ENCODE results near the gene KMT2B.
A peak's percentile ranks its signal among the peaks of the same experiment; 100 is the strongest.

Gene KMT2B

GRCh38 chr19:35710784-35711723, 6.7 kb upstream of the KMT2B start:
- Histone ChIP-seq H3K4me1 (ENCODE audit: insufficient read depth, low read length, severe bottlenecking) (peaks cover 13% of the 10 kb centered on the region), H3K9me2 (ENCODE audit: low read depth, low read length) (no peaks in the 10 kb centered on the region), H4K20me1 (ENCODE audit: insufficient read depth, low read length) (no peaks in the 10 kb centered on the region), H3K4me2 (ENCODE audit: low read length) (peak overlapping the region; percentile 22; the same call in 1 of the 2 replicates), H3K27me3 (ENCODE audit: insufficient read depth, low read length) (peaks cover 7% of the 10 kb centered on the region), H3K79me2 (ENCODE audit: insufficient read depth, low read length) (no peaks in the 10 kb centered on the region), H3K27ac (ENCODE audit: low read depth, low read length, poor library complexity, severe bottlenecking) (peak overlapping the region; percentile 52), H3K4me3 (ENCODE audit: low read depth, low read length, poor library complexity, severe bottlenecking) (no peak overlapping the region), H3K9ac (ENCODE audit: low read length) (no peak overlapping the region; the same call in 1 of the 2 replicates), H3K9me3 (ENCODE audit: low read length) (no peaks in the 10 kb centered on the region), H3K36me3 (ENCODE audit: insufficient read depth, low read length) (no peaks in the 10 kb centered on the region), H2AFZ (ENCODE audit: low read length) (no peak overlapping the region), H3F3A (ENCODE audit: insufficient read depth, low read length) (no peaks in the 10 kb centered on the region)
- no peak for TF ChIP-seq EZH2 (IDR thresholded peaks at IDR 0.05; ENCODE audit: borderline replicate concordance, low read length)

DNA sequence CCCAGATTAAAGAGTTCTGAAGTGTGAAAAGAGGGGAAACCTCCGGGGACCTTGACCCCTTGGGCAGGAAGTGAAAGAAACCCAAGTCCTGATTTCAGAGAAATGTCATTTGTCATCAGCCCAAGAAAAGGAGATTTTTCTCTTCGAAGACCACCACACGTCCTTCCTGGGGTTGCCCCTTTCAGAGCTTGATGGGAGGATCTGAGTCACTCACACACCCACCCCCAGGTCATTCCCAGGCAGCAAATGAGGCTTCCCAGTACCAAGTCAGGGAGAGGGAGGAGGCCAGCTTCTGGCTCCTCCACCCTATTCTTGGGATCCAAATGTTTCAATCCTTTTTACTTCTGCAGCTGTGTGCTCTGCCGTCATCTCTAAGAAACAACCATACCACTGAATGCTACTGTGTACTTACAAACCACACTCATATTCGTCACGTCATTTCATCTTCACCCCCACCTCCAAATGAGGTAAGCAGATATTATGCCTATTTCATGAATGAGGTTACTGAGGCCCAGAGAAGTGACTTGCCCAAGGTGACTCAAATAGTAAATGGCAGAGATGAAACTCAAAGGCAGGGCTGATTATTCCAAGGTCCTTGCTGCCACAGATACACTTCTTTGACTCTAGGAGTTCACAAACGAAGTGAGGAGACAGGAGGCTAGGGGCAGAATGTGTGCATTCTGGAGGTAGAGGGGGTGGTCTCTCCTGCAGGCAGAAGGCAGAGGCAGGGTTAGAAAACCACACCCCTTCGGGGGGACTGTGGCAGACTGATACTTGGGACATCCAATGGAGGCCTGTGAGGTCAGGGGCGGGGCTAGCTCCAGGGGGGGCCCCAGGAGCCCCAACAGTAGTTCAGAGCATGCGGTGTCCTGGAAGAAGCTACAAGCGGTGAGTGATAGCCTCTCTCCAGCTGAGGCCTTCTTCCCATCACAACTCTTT, 5.0 kb upstream of the KMT2B start:
- Histone ChIP-seq H2AFZ (ENCODE audit: low read length) (no peak overlapping the region), H3K4me3 (ENCODE audit: low read depth, low read length, poor library complexity, severe bottlenecking) (no peak overlapping the region), H3K9me2 (ENCODE audit: low read depth, low read length) (no peaks in the 10 kb centered on the region), H3F3A (ENCODE audit: insufficient read depth, low read length) (no peaks in the 10 kb centered on the region), H3K79me2 (ENCODE audit: insufficient read depth, low read length) (no peaks in the 10 kb centered on the region), H3K9me3 (ENCODE audit: low read length) (no peaks in the 10 kb centered on the region), H3K27ac (ENCODE audit: low read depth, low read length, poor library complexity, severe bottlenecking) (no peak overlapping the region), H4K20me1 (ENCODE audit: insufficient read depth, low read length) (no peaks in the 10 kb centered on the region), H3K4me2 (ENCODE audit: low read length) (no peak overlapping the region), H3K27me3 (ENCODE audit: insufficient read depth, low read length) (peaks cover 7% of the 10 kb centered on the region), H3K9ac (ENCODE audit: low read length) (no peak overlapping the region), H3K36me3 (ENCODE audit: insufficient read depth, low read length) (no peaks in the 10 kb centered on the region), H3K4me1 (ENCODE audit: insufficient read depth, low read length, severe bottlenecking) (peaks cover 22% of the 10 kb centered on the region)
- TF ChIP-seq CTCF (IDR thresholded peaks at IDR 0.05; ENCODE audit: low read length) (no peak), EZH2 (IDR thresholded peaks at IDR 0.05; ENCODE audit: borderline replicate concordance, low read length) (no peak)

GRCh38 chr19:35713506-35713850, 4.3 kb upstream of the KMT2B start:
- Histone ChIP-seq H3K9me2 (ENCODE audit: low read depth, low read length) (no peaks in the 10 kb centered on the region), H3F3A (ENCODE audit: insufficient read depth, low read length) (no peaks in the 10 kb centered on the region), H3K9ac (ENCODE audit: low read length) (no peak overlapping the region), H3K9me3 (ENCODE audit: low read length) (no peaks in the 10 kb centered on the region), H3K27me3 (ENCODE audit: insufficient read depth, low read length) (peaks cover 7% of the 10 kb centered on the region), H4K20me1 (ENCODE audit: insufficient read depth, low read length) (no peaks in the 10 kb centered on the region), H3K27ac (ENCODE audit: low read depth, low read length, poor library complexity, severe bottlenecking) (no peak overlapping the region), H3K36me3 (ENCODE audit: insufficient read depth, low read length) (no peaks in the 10 kb centered on the region), H2AFZ (ENCODE audit: low read length) (no peak overlapping the region), H3K4me3 (ENCODE audit: low read depth, low read length, poor library complexity, severe bottlenecking) (no peak overlapping the region), H3K4me2 (ENCODE audit: low read length) (no peak overlapping the region), H3K79me2 (ENCODE audit: insufficient read depth, low read length) (0 out of 2 replicates have a peak, but pooled peaks cover under 1% of the 10 kb centered on the region), H3K4me1 (ENCODE audit: insufficient read depth, low read length, severe bottlenecking) (peaks cover 22% of the 10 kb centered on the region)
- no peak for TF ChIP-seq EZH2 (IDR thresholded peaks at IDR 0.05; ENCODE audit: borderline replicate concordance, low read length)
- TF ChIP-seq CTCF (IDR thresholded peaks at IDR 0.05; ENCODE audit: low read length) = no peak

Measured in OCI-LY1 (cell line).